OCI-LY3 (cell line): ENCODE measurements around the gene ZFC3H1.

Experiments
- H2AFZ ChIP-seq: fragments of 200-600, 300-600 bp; shearing (Covaris generic); 2 replicates; pipeline ENCODE4 v1.6.0; 2014; ENCODE audit warnings: antibody characterized with exemption, low read depth, low read length
- H3K27ac ChIP-seq: fragments of 200-600, 300-600 bp; sonication (generic); 2 replicates; pipeline ENCODE4 v1.5.1; 2014; ENCODE audit warnings: mild to moderate bottlenecking, low read length, moderate library complexity, mixed read lengths
- H3K27me3 ChIP-seq: fragments of 200-600, 300-600 bp; sonication (generic); 2 replicates; pipeline ENCODE4 v1.6.1; 2014; ENCODE audit warnings: low read depth, low read length, mixed read lengths
- H3K36me3 ChIP-seq: fragments of 200-600, 300-600 bp; sonication (generic); replicated peaks from 2 replicates; pipeline ENCODE3; 2014; ENCODE audit warnings: low read depth, low read length, mixed read lengths
- H3K4me1 ChIP-seq: fragments of 300-600, 200-600 bp; sonication (generic); 2 replicates; pipeline ENCODE4 v1.6.1; 2014; ENCODE audit warnings: low read length, mixed read lengths
- H3K4me2 ChIP-seq: fragments of 200-600, 300-600 bp; sonication (generic); 2 replicates; pipeline ENCODE4 v1.6.1; 2014; ENCODE audit warnings: low read length, mixed read lengths
- H3K4me3 ChIP-seq: fragments of 300-600, 200-600 bp; sonication (generic); 2 replicates; pipeline ENCODE4 v1.5.1; 2014; ENCODE audit warnings: antibody characterized with exemption, mild to moderate bottlenecking, low read length, moderate library complexity
- H3K79me2 ChIP-seq: fragments of 300-600, 200-600 bp; shearing (Covaris generic); 2 replicates; pipeline ENCODE4 v1.6.1; 2014; ENCODE audit warnings: mild to moderate bottlenecking, low read length, mixed read lengths
- H3K9ac ChIP-seq: fragments of 300-600, 200-600 bp; shearing (Covaris generic); 2 replicates; pipeline ENCODE4 v1.6.0; 2014; ENCODE audit warnings: mild to moderate bottlenecking, low read length, moderate library complexity
- H3K9me3 ChIP-seq: fragments of 200-600, 300-600 bp; shearing (Covaris generic); 2 replicates; pipeline ENCODE4 v1.6.1; 2014; ENCODE audit warnings: low read length, mixed read lengths; ENCODE audit not compliant: insufficient read depth
- H4K20me1 ChIP-seq: fragments of 200-600, 300-600 bp; sonication (generic); 2 replicates; pipeline ENCODE4 v1.6.1; 2016; ENCODE audit warnings: low read length, mixed read lengths; ENCODE audit not compliant: insufficient read depth
- CTCF ChIP-seq: fragments of 200-600, 300-600 bp; sonication (generic); IDR thresholded peaks from 2 replicates; pipeline ENCODE4 v1.5.1; 2014; ENCODE audit warnings: antibody characterized with exemption, low read length, low read depth
- EZH2phosphoT487 ChIP-seq: fragments of 200-600 bp; shearing (Covaris generic); IDR thresholded peaks from 2 replicates; pipeline ENCODE4 v1.6.1; 2018; ENCODE audit warnings: antibody characterized with exemption, mixed run types, low read depth

The ZFC3H1 gene

GRCh38 chr12:71626768-71627167 is 36.9 kb downstream of the ZFC3H1 start:
- Histone ChIP-seq H2AFZ (no peak overlapping the region), H3K36me3 (peaks cover 76% of the 10 kb centered on the region), H4K20me1 (0 out of 2 replicates have a peak, but pooled peaks cover 3% of the 10 kb centered on the region), H3K9me3 (no peaks in the 10 kb centered on the region), H3K27ac (no peak overlapping the region), H3K4me1 (peaks cover 10% of the 10 kb centered on the region), H3K4me2 (no peak overlapping the region), H3K4me3 (no peak overlapping the region), H3K79me2 (peaks cover 5% of the 10 kb centered on the region), H3K27me3 (no peaks in the 10 kb centered on the region), H3K9ac (no peak overlapping the region)
- TF ChIP-seq CTCF: no peak
- no peak for TF ChIP-seq EZH2phosphoT487

- TF ChIP-seq CTCF: no peak
- TF ChIP-seq EZH2phosphoT487: no peak
- H3K36me3 ChIP-seq: peaks cover 77% of the 10 kb centered on the region
- H3K9ac ChIP-seq: no peak overlapping the region
- peaks cover 10% of the 10 kb centered on the region for H3K4me1 ChIP-seq
- no peaks in the 10 kb centered on the region for H3K27me3 ChIP-seq
- H3K4me3 ChIP-seq: no peak overlapping the region
- H4K20me1 ChIP-seq: 0 out of 2 replicates have a peak, but pooled peaks cover 3% of the 10 kb centered on the region
- no peak overlapping the region for H2AFZ ChIP-seq
- no peaks in the 10 kb centered on the region for H3K9me3 ChIP-seq
- peaks cover 5% of the 10 kb centered on the region for H3K79me2 ChIP-seq
- no peak overlapping the region for H3K27ac ChIP-seq
- peak overlapping the region; percentile 19; the same call in 1 of the 2 replicates for H3K4me2 ChIP-seq
Observed at GRCh38 chr12:71626098-71626497, 37.5 kb downstream of the ZFC3H1 start.

GRCh38 chr12:71625476-71625875 is 38.2 kb downstream of the ZFC3H1 start:
- Histone ChIP-seq H3K4me3 (no peak overlapping the region), H4K20me1 (0 out of 2 replicates have a peak, but pooled peaks cover 3% of the 10 kb centered on the region), H3K27me3 (no peaks in the 10 kb centered on the region), H3K9me3 (no peaks in the 10 kb centered on the region), H3K27ac (no peak overlapping the region), H3K9ac (no peak overlapping the region), H3K4me1 (peaks cover 10% of the 10 kb centered on the region), H3K4me2 (no peak overlapping the region), H3K36me3 (peaks cover 76% of the 10 kb centered on the region), H3K79me2 (peaks cover 5% of the 10 kb centered on the region), H2AFZ (no peak overlapping the region)
- TF ChIP-seq EZH2phosphoT487: no peak
- no peak for TF ChIP-seq CTCF

GRCh38 chr12:71621938-71622337 is 41.7 kb downstream of the ZFC3H1 start:
- Histone ChIP-seq H3K9ac (no peak overlapping the region), H3K4me2 (no peak overlapping the region), H3K9me3 (no peaks in the 10 kb centered on the region), H3K4me3 (no peak overlapping the region), H3K27me3 (no peaks in the 10 kb centered on the region), H2AFZ (no peak overlapping the region), H3K27ac (no peak overlapping the region), H3K79me2 (peaks cover 5% of the 10 kb centered on the region), H3K4me1 (peaks cover 10% of the 10 kb centered on the region), H3K36me3 (peaks cover 81% of the 10 kb centered on the region), H4K20me1 (0 out of 2 replicates have a peak, but pooled peaks cover 3% of the 10 kb centered on the region)
- TF ChIP-seq EZH2phosphoT487 (no peak), CTCF (no peak)
